K562 (cell line): ENCODE measurements around the gene ECPAS. TPM values are rescaled to one million over a fixed set of nuclear protein-coding genes. Genes with fewer than 3 reads are reported as not detected.
A peak's percentile ranks its signal among the peaks of the same experiment; 100 is the strongest.

ENCODE experiments used
- ATF3 ChIP-seq, 2 experiments: fragments of 450-650 bp in 1 of 2; sonication (generic) in 1 of 2; formaldehyde crosslinking in 1 of 2; IDR thresholded peaks in 1 of 2; conservative IDR thresholded peaks in 1 of 2; 2 replicates each; pipeline versions ENCODE4 v1.6.1 to v1.8.1; 2016 to 2023; ENCODE audit warnings: mild to moderate bottlenecking in 2 of 2, moderate library complexity in 2 of 2, inconsistent platforms in 1 of 2, missing genetic modification reagents in 1 of 2
- CXXC5 ChIP-seq: fragments of 250-450 bp; sonication (Bioruptor Pico); IDR thresholded peaks from 2 replicates; pipeline ENCODE4 v1.8.0; 2022; ENCODE audit warnings: inconsistent platforms, mild to moderate bottlenecking, moderate library complexity
- E2F1 ChIP-seq: sonication (generic); formaldehyde crosslinking; IDR thresholded peaks from 2 replicates; pipeline ENCODE4 v1.8.1; 2023; ENCODE audit warnings: mild to moderate bottlenecking, missing genetic modification reagents, moderate library complexity
- GATA2 ChIP-seq: sonication (generic); formaldehyde crosslinking; IDR thresholded peaks from 2 replicates; pipeline ENCODE4 v1.4.0; 2020; ENCODE audit warnings: mild to moderate bottlenecking, missing genetic modification reagents
- MEF2A ChIP-seq: IDR thresholded peaks from 2 replicates; pipeline ENCODE4 v1.6.1; 2011; ENCODE audit warnings: low read depth, mild to moderate bottlenecking, low read length, moderate library complexity; ENCODE audit not compliant: control insufficient read depth
- MTA2 ChIP-seq: fragments of 450-650 bp; IDR thresholded peaks from 2 replicates; pipeline ENCODE4 v1.6.1; 2016; ENCODE audit warnings: low read depth
- MYC ChIP-seq, 2 experiments: fragments of 250-450 bp in 1 of 2; sonication (Bioruptor Pico) in 1 of 2; IDR thresholded peaks; 2 replicates each; pipeline versions ENCODE4 v1.5.1 to v1.6.1; 2012 to 2021; ENCODE audit warnings: low read depth in 2 of 2, borderline replicate concordance in 1 of 2, improper control_type of control experiment in 1 of 2, low read length in 1 of 2, mild to moderate bottlenecking in 1 of 2, moderate library complexity in 1 of 2
- NONO ChIP-seq, 2 experiments: fragments of 200-400 bp in 1 of 2; fragments of 450-650 bp in 1 of 2; formaldehyde crosslinking in 1 of 2; IDR thresholded peaks; 2 replicates each; pipeline ENCODE4 v1.6.1; 2017; ENCODE audit warnings: low read depth in 2 of 2, mild to moderate bottlenecking in 2 of 2, moderate library complexity in 2 of 2, low read length in 1 of 2
- POLR2A ChIP-seq: fragments of 450-650 bp; conservative IDR thresholded peaks from 2 replicates; pipeline ENCODE4 v1.6.1; 2016
- POLR2AphosphoS2 ChIP-seq: IDR thresholded peaks from 2 replicates; pipeline ENCODE4 v1.6.1; 2012; ENCODE audit warnings: low read length, improper control_type of control experiment
- POLR2AphosphoS5 ChIP-seq: IDR thresholded peaks from 2 replicates; pipeline ENCODE4 v1.6.1; 2011; ENCODE audit warnings: mild to moderate bottlenecking, low read depth, low read length, moderate library complexity; ENCODE audit not compliant: control insufficient read depth, insufficient read depth
- POLR2B ChIP-seq: fragments of 450-650 bp; IDR thresholded peaks from 2 replicates; pipeline ENCODE4 v1.6.1; 2018; ENCODE audit warnings: low read depth; ENCODE audit not compliant: partially characterized antibody
- SIN3B ChIP-seq: fragments of 450-650 bp; IDR thresholded peaks from 2 replicates; pipeline ENCODE4 v1.6.1; 2017; ENCODE audit warnings: low read depth, mild to moderate bottlenecking, moderate library complexity
- SMARCA4 ChIP-seq: fragments of 450-650 bp; IDR thresholded peaks from 2 replicates; pipeline ENCODE4 v1.6.1; 2016
- SMARCA5 ChIP-seq: fragments of 450-650 bp; IDR thresholded peaks from 2 replicates; pipeline ENCODE4 v1.6.1; 2016
- SRF ChIP-seq, 2 experiments: fragments of 250-450, 450-650 bp in 1 of 2; sonication (Bioruptor Pico) in 1 of 2; sonication (generic) in 1 of 2; formaldehyde crosslinking; IDR thresholded peaks; 2 replicates each; pipeline versions ENCODE4 v1.5.0 to v1.5.1; 2020 to 2022; ENCODE audit warnings: mild to moderate bottlenecking in 1 of 2, missing genetic modification reagents in 1 of 2
- SRSF1 ChIP-seq: fragments of 200-400 bp; formaldehyde crosslinking; IDR thresholded peaks from 2 replicates; pipeline ENCODE4 v1.6.1; 2017; ENCODE audit warnings: mild to moderate bottlenecking, low read depth, low read length, moderate library complexity
- SUPT5H ChIP-seq: fragments of 450-650 bp; IDR thresholded peaks from 2 replicates; pipeline ENCODE4 v1.6.1; 2016
- TAF1 ChIP-seq: IDR thresholded peaks from 2 replicates; pipeline ENCODE4 v1.6.1; 2011; ENCODE audit warnings: mild to moderate bottlenecking, low read length, moderate library complexity; ENCODE audit not compliant: insufficient read depth, control insufficient read depth, severe bottlenecking; ENCODE audit errors: extremely low read depth
- ZFP91 ChIP-seq: sonication (generic); formaldehyde crosslinking; IDR thresholded peaks from 2 replicates; pipeline ENCODE4 v1.8.0; 2022; ENCODE audit warnings: mild to moderate bottlenecking, missing genetic modification reagents
- ZNF76 ChIP-seq: fragments of 250-450 bp; sonication (Bioruptor Pico); IDR thresholded peaks from 2 replicates; pipeline ENCODE4 v1.4.0; 2020; ENCODE audit warnings: mild to moderate bottlenecking, moderate library complexity, borderline replicate concordance
- polyA plus RNA-seq, 8 experiments: library from polyadenylated mRNA; depleted of rRNA in 4 of 8; stranded (reverse) in 5 of 8; unstranded in 3 of 8; fragments of >200 nt; fragmentation: Nextera tagmentation in 2 of 8; fragmentation: Illumina TruSeq in 1 of 8; extraction: Ambion mirVana in 2 of 8; extraction: Trizol in 1 of 8; gene quantifications; 2 replicates each; pipeline versions ENCODE4 v1.2.1 to v1.2.3, GENCODE V29; 2011 to 2014; ENCODE audit warnings: inconsistent platforms in 1 of 8, missing spikeins in 1 of 8
- total RNA-seq, 7 experiments: library from RNA; depleted of rRNA in 6 of 7; stranded (reverse); fragments of >200 nt in 6 of 7; fragmentation: Illumina TruSeq in 2 of 7; extraction: Trizol in 2 of 7; gene quantifications; 2 replicates each; pipeline versions ENCODE4 v1.2.1 to v1.2.3, GENCODE V29; 2011 to 2021; ENCODE audit warnings: low replicate concordance in 1 of 7
- TF ChIP-seq, protein P1 (sequence below): sonication (generic); formaldehyde crosslinking; IDR thresholded peaks from 2 replicates; pipeline ENCODE4 v1.8.1; 2023; ENCODE audit warnings: mild to moderate bottlenecking, missing genetic modification reagents

ECPAS gene
- total and polyA plus RNA-seq, 9 of the 15 experiments (the other 6 are each of a cell fraction or from before 2014, with no cell fraction given) = 14.5 to 90.9 (median 75.7) TPM

DNA sequence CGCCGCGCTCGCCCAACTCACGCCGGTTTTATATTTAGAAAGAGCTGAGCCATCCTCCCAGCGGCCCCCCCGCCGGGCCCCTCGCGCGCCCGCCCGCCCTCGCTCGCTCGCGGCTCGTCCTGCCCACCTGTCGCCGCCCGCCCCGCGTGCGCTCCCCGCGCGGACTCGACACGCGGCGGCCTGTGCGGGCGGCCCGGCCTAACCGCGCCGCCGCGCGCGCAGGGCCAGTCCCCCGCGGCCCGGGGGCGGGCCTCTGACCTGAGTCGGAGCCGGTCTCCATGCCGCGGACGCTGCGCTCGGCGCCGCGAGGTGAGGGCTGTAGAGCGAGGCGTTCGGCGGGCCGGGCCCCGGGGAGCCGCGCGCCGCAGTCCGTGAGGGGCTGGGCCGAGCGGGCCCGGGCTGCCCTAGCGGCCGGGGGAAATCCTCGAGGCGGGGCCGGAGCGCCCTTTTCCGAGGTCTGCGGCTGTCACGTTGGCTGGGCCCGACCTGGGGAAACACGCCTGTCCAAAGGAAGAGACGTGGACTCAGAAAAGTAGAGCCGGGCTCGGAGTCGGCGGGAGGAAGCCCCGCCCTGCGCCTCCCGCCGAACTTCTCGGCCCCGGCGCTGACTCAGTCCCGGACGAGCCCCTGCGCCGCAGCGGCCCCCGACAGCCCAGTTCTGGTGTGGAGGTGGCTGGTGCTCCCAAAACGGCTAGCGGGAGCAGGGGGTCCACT, at the start of gene ECPAS (continued):
- TF ChIP-seq ZFP91 (CRISPR knock-in tag) (no peak), POLR2B (peak; percentile 50), SMARCA4 (peak; percentile 77), MEF2A (peak; percentile 81), CXXC5 (CRISPR knock-in tag) (peak; percentile 82), SRF (CRISPR knock-in tag; IDR thresholded peaks at IDR 0.05) (peak in 1 of 2 experiments; percentile 34; a peak in 1 of 4 replicates), TAF1 (peak; percentile 57), ATF3 (IDR thresholded peaks at IDR 0.05) (peak; percentile 61), ATF3 (CRISPR knock-in tag; conservative IDR thresholded peaks at IDR 0.05) (no peak), NONO (IDR thresholded peaks at IDR 0.05; ENCODE audit: low read depth in 2 of 2, low read length in 1 of 2) (peak; percentile 53 to 73), POLR2A (peak; percentile 79), SMARCA5 (no peak), MTA2 (no peak), SIN3B (0 out of 2 replicates have a peak, but pooled peaks have one; percentile 41), MYC (IDR thresholded peaks at IDR 0.05; ENCODE audit: low read depth, low read length) (peak; percentile 70), MYC (CRISPR knock-in tag; IDR thresholded peaks at IDR 0.05; ENCODE audit: borderline replicate concordance, low read depth) (no peak), SUPT5H (peak; percentile 66), SRSF1 (no peak), E2F1 (CRISPR knock-in tag) (peak; percentile 59; the same call in 1 of the 2 replicates), GATA2 (CRISPR knock-in tag) (no peak), ZNF76 (CRISPR knock-in tag) (no peak), POLR2AphosphoS2 (no peak), POLR2AphosphoS5 (peak; percentile 52)
- TF ChIP-seq, protein P1, sequence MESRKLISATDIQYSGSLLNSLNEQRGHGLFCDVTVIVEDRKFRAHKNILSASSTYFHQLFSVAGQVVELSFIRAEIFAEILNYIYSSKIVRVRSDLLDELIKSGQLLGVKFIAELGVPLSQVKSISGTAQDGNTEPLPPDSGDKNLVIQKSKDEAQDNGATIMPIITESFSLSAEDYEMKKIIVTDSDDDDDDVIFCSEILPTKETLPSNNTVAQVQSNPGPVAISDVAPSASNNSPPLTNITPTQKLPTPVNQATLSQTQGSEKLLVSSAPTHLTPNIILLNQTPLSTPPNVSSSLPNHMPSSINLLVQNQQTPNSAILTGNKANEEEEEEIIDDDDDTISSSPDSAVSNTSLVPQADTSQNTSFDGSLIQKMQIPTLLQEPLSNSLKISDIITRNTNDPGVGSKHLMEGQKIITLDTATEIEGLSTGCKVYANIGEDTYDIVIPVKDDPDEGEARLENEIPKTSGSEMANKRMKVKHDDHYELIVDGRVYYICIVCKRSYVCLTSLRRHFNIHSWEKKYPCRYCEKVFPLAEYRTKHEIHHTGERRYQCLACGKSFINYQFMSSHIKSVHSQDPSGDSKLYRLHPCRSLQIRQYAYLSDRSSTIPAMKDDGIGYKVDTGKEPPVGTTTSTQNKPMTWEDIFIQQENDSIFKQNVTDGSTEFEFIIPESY (CRISPR knock-in tag) = 0 out of 2 replicates have a peak, but pooled peaks have one; percentile 32
